ENCODE results near the gene RGSL1. TPM values are rescaled to one million over a fixed set of nuclear protein-coding genes. Genes with fewer than 3 reads are reported as not detected.

Gene RGSL1
- total RNA-seq, 1 experiment from 2014 or later, result not detected

GRCh38 chr1:182599339-182599738 lies 149.4 kb downstream of the RGSL1 start:
- Histone ChIP-seq H3K36me3 (ENCODE audit: insufficient read depth, low read length, poor library complexity, severe bottlenecking) (peaks cover 43% of the 10 kb centered on the region), H3K9me3 (ENCODE audit: low read depth, low read length, poor library complexity, severe bottlenecking) (no peaks in the 10 kb centered on the region), H3K27me3 (replicated peaks; ENCODE audit: insufficient read depth, low read depth, low read length, poor library complexity) (no peaks in the 10 kb centered on the region), H3K4me3 (ENCODE audit: low read depth, low read length, poor library complexity, severe bottlenecking) (no peak overlapping the region), H3K4me1 (ENCODE audit: insufficient read depth, low read length, poor library complexity, severe bottlenecking) (peaks cover 26% of the 10 kb centered on the region), H3K27ac (ENCODE audit: low read depth, low read length, poor library complexity, severe bottlenecking) (no peak overlapping the region)
- POLR2A ChIA-PET (ENCODE audit: low non-redundant PET), result no interaction called here
- TF ChIP-seq CTCF (conservative IDR thresholded peaks at IDR 0.05; ENCODE audit: low read depth, low read length), result peak; percentile 49
- TF ChIP-seq EZH2 (IDR thresholded peaks at IDR 0.05; ENCODE audit: borderline replicate concordance, low read depth, low read length, poor library complexity, severe bottlenecking), result no peak
- no TSS peak for BruUV-seq (replicated peaks)
- DNase-seq (ENCODE audit: low spot score), result no peak
- intact Hi-C loops (cut with micrococcal nuclease; ENCODE audit: unreplicated experiment), result loop anchor here (5.0 kb wide), 1 partner anchor 152 kb away; no protein-coding TSS in a partner anchor
- CTCF ChIA-PET, result interaction anchor here (1.2 to 3.1 kb wide), 3 partner anchors 183 to 187 kb away, joined by 3 to 40 read pairs (median 4); no protein-coding TSS in a partner anchor

- TF ChIP-seq CTCF (conservative IDR thresholded peaks at IDR 0.05; ENCODE audit: low read depth, low read length) (no peak), EZH2 (IDR thresholded peaks at IDR 0.05; ENCODE audit: borderline replicate concordance, low read depth, low read length, poor library complexity, severe bottlenecking) (no peak)
- H3K27ac ChIP-seq (ENCODE audit: low read depth, low read length, poor library complexity, severe bottlenecking), result peak overlapping the region; percentile 1
- intact Hi-C loops (cut with micrococcal nuclease; ENCODE audit: unreplicated experiment), result loop anchor here (5.0 kb wide), 1 partner anchor 72 kb away; no protein-coding TSS in a partner anchor
- no peak overlapping the region for H3K4me3 ChIP-seq (ENCODE audit: low read depth, low read length, poor library complexity, severe bottlenecking)
- H3K9me3 ChIP-seq (ENCODE audit: low read depth, low read length, poor library complexity, severe bottlenecking), result no peaks in the 10 kb centered on the region
- POLR2A ChIA-PET (ENCODE audit: low non-redundant PET), result no interaction called here
- H3K27me3 ChIP-seq (replicated peaks; ENCODE audit: insufficient read depth, low read depth, low read length, poor library complexity), result no peaks in the 10 kb centered on the region
- DNase-seq (ENCODE audit: low spot score), result no peak
- BruUV-seq (replicated peaks), result no TSS peak
- H3K36me3 ChIP-seq (ENCODE audit: insufficient read depth, low read length, poor library complexity, severe bottlenecking), result peaks cover 43% of the 10 kb centered on the region
- CTCF ChIA-PET, result interaction anchor here (1.2 to 3.1 kb wide), 2 partner anchors 182 to 185 kb away, joined by 3 to 40 read pairs; no protein-coding TSS in a partner anchor
- H3K4me1 ChIP-seq (ENCODE audit: insufficient read depth, low read length, poor library complexity, severe bottlenecking), result peaks cover 29% of the 10 kb centered on the region
These were observed 150.2 kb downstream of the RGSL1 start for GRCh38 chr1:182600036-182600713.

GRCh38 chr1:182600745-182601415 lies 150.9 kb downstream of the RGSL1 start:
- TF ChIP-seq EZH2 (IDR thresholded peaks at IDR 0.05; ENCODE audit: borderline replicate concordance, low read depth, low read length, poor library complexity, severe bottlenecking), result no peak
- no peak for TF ChIP-seq CTCF (conservative IDR thresholded peaks at IDR 0.05; ENCODE audit: low read depth, low read length)
- no TSS peak for BruUV-seq (replicated peaks)
- peak overlapping the region; percentile 1 for H3K27ac ChIP-seq (ENCODE audit: low read depth, low read length, poor library complexity, severe bottlenecking)
- H3K27me3 ChIP-seq (replicated peaks; ENCODE audit: insufficient read depth, low read depth, low read length, poor library complexity), result no peaks in the 10 kb centered on the region
- POLR2A ChIA-PET (ENCODE audit: low non-redundant PET), result interaction anchor here (0.6 kb wide), 1 partner anchor 16 kb away, joined by 7 read pairs; no protein-coding TSS in a partner anchor
- H3K4me3 ChIP-seq (ENCODE audit: low read depth, low read length, poor library complexity, severe bottlenecking), result peak overlapping the region; percentile 65
- H3K4me1 ChIP-seq (ENCODE audit: insufficient read depth, low read length, poor library complexity, severe bottlenecking), result peaks cover 29% of the 10 kb centered on the region
- DNase-seq (ENCODE audit: low spot score), result no peak
- CTCF ChIA-PET, result interaction anchor here (1.3 to 3.1 kb wide), 3 partner anchors 181 to 186 kb away, joined by 14 to 40 read pairs (median 19); no protein-coding TSS in a partner anchor
- peaks cover 43% of the 10 kb centered on the region for H3K36me3 ChIP-seq (ENCODE audit: insufficient read depth, low read length, poor library complexity, severe bottlenecking)
- intact Hi-C loops (cut with micrococcal nuclease; ENCODE audit: unreplicated experiment), result loop anchor here (1.0 to 5.0 kb wide), 2 partner anchors 71 to 181 kb away; no protein-coding TSS in a partner anchor
- no peaks in the 10 kb centered on the region for H3K9me3 ChIP-seq (ENCODE audit: low read depth, low read length, poor library complexity, severe bottlenecking)
